IMR-90 (cell line): ENCODE results near the gene UBE2B. TPM values are rescaled to one million over a fixed set of nuclear protein-coding genes. Genes with fewer than 3 reads are reported as not detected.
A peak's percentile ranks its signal among the peaks of the same experiment; 100 is the strongest.

ENCODE experiments used
- ATAC-seq: fragments of 200-7000 bp; cut with Tn5 transposase; 2 replicates; pipeline ENCODE4 v1.9.1; 2020; ENCODE audit warnings: low read depth, mild to moderate bottlenecking, moderate library complexity
- BruUV-seq: library from RNA; stranded (reverse); fragments of 400-500 nt; replicated peaks from 2 replicates; lab custom pipeline; 2021; lab: Mats Ljungman, UMichigan
- CTCF ChIA-PET: fragments of 300-600 bp; formaldehyde crosslinking; extraction: SDS; loops from one replicate; lab custom pipeline; 2021; ENCODE audit warnings: antibody characterized with exemption; lab: Yijun Ruan, JAX
- POLR2A ChIA-PET: fragments of 300-600 bp; sonication (Branson Sonifier 250); formaldehyde crosslinking; loops from one replicate; lab custom pipeline; 2022; ENCODE audit warnings: antibody characterized with exemption; ENCODE audit not compliant: unreplicated experiment; lab: Charles Lee
- DNase-seq: peaks from one replicate; pipeline ENCODE4 v3.0.0; 2013
- H2AFZ ChIP-seq: replicated peaks from 2 replicates; pipeline ENCODE3; 2013; ENCODE audit warnings: low read length, mild to moderate bottlenecking; ENCODE audit not compliant: poor library complexity
- H2AK5ac ChIP-seq: 2 replicates; pipeline ENCODE4 v1.6.1; 2013; ENCODE audit warnings: low read depth, low read length, inconsistent platforms
- H2AK9ac ChIP-seq: replicated peaks from 2 replicates; pipeline ENCODE3; 2013; ENCODE audit warnings: mild to moderate bottlenecking, low read depth, low read length, moderate library complexity; ENCODE audit not compliant: poor library complexity
- H2BK120ac ChIP-seq: 2 replicates; pipeline ENCODE4 v1.6.1; 2013; ENCODE audit warnings: low read depth, low read length, inconsistent platforms
- H2BK15ac ChIP-seq: 3 replicates; pipeline ENCODE4 v1.6.1; 2013; ENCODE audit warnings: low read depth, low read length, inconsistent platforms
- H2BK20ac ChIP-seq: 2 replicates; pipeline ENCODE4 v1.6.1; 2013; ENCODE audit warnings: low read depth, mild to moderate bottlenecking, inconsistent platforms, low read length, moderate library complexity
- H2BK5ac ChIP-seq: 2 replicates; pipeline ENCODE4 v1.6.1; 2013; ENCODE audit warnings: mild to moderate bottlenecking, low read depth, low read length, inconsistent platforms; ENCODE audit not compliant: poor library complexity, severe bottlenecking
- H3K14ac ChIP-seq: replicated peaks from 2 replicates; pipeline ENCODE4 v1.6.1; 2013; ENCODE audit warnings: low read depth, low read length, inconsistent platforms
- H3K18ac ChIP-seq: 2 replicates; pipeline ENCODE4 v1.6.1; 2013; ENCODE audit warnings: low read depth, low read length, control low read depth
- H3K23ac ChIP-seq: 2 replicates; pipeline ENCODE4 v1.6.1; 2013; ENCODE audit warnings: low read depth, low read length, inconsistent platforms
- H3K27ac ChIP-seq: 2 replicates; pipeline ENCODE4 v1.5.1; 2013; ENCODE audit warnings: mild to moderate bottlenecking, control low read depth, low read length; ENCODE audit not compliant: insufficient read depth
- H3K27me3 ChIP-seq: 2 replicates; pipeline ENCODE4 v1.6.1; 2013; ENCODE audit warnings: low read length; ENCODE audit not compliant: control insufficient read depth, insufficient read depth
- H3K36me3 ChIP-seq: 2 replicates; pipeline ENCODE4 v1.6.1; 2013; ENCODE audit warnings: low read length, mixed read lengths; ENCODE audit not compliant: control insufficient read depth, insufficient read depth
- H3K4ac ChIP-seq: 2 replicates; pipeline ENCODE4 v1.6.1; 2013; ENCODE audit warnings: low read depth, low read length, inconsistent platforms
- H3K4me1 ChIP-seq: 2 replicates; pipeline ENCODE4 v1.6.1; 2013; ENCODE audit warnings: low read length, mixed read lengths; ENCODE audit not compliant: control insufficient read depth, insufficient read depth
- H3K4me2 ChIP-seq: 2 replicates; pipeline ENCODE4 v1.6.1; 2013; ENCODE audit warnings: low read depth, mild to moderate bottlenecking, control low read depth, low read length, moderate library complexity
- H3K4me3 ChIP-seq: 2 replicates; pipeline ENCODE4 v1.5.1; 2013; ENCODE audit warnings: low read depth, mild to moderate bottlenecking, control low read depth, low read length, moderate library complexity; ENCODE audit not compliant: insufficient read depth
- H3K56ac ChIP-seq: 2 replicates; pipeline ENCODE4 v1.6.1; 2013; ENCODE audit warnings: low read length, inconsistent platforms; ENCODE audit not compliant: insufficient read depth; ENCODE audit errors: extremely low read depth
- H3K79me1 ChIP-seq, 2 experiments: 2 replicates each; pipeline ENCODE4 v1.6.1; 2013; ENCODE audit warnings: low read length in 2 of 2, inconsistent platforms in 1 of 2, low read depth in 1 of 2
- H3K9ac ChIP-seq: 2 replicates; pipeline ENCODE4 v1.6.1; 2013; ENCODE audit warnings: low read depth, low read length, control low read depth
- H3K9me1 ChIP-seq: 2 replicates; pipeline ENCODE4 v1.6.1; 2013; ENCODE audit warnings: low read length, inconsistent platforms; ENCODE audit not compliant: insufficient read depth
- H3K9me3 ChIP-seq: 2 replicates; pipeline ENCODE4 v1.6.1; 2013; ENCODE audit warnings: low read length; ENCODE audit not compliant: control insufficient read depth, insufficient read depth
- H4K20me1 ChIP-seq: 2 replicates; pipeline ENCODE4 v1.6.1; 2013; ENCODE audit warnings: low read length, inconsistent platforms; ENCODE audit not compliant: insufficient read depth
- H4K5ac ChIP-seq: 2 replicates; pipeline ENCODE4 v1.6.1; 2013; ENCODE audit warnings: mild to moderate bottlenecking, low read depth, low read length, control low read depth
- H4K8ac ChIP-seq, 2 experiments: 2 replicates each; pipeline ENCODE4 v1.6.1; 2013; ENCODE audit warnings: low read depth in 2 of 2, low read length in 2 of 2, control low read depth in 1 of 2, inconsistent platforms in 1 of 2
- H4K91ac ChIP-seq: 2 replicates; pipeline ENCODE4 v1.6.1; 2013; ENCODE audit warnings: low read depth, low read length, inconsistent platforms; ENCODE audit not compliant: insufficient read depth
- CEBPB ChIP-seq: IDR thresholded peaks from 2 replicates; pipeline ENCODE4 v1.6.1; 2012; ENCODE audit warnings: low read depth, low read length, improper control_type of control experiment
- CHD1 ChIP-seq: IDR thresholded peaks from 2 replicates; pipeline ENCODE4 v1.6.1; 2012; ENCODE audit warnings: low read depth, low read length, improper control_type of control experiment
- CTCF ChIP-seq: conservative IDR thresholded peaks from 2 replicates; pipeline ENCODE4 v1.5.1; 2012; ENCODE audit warnings: mild to moderate bottlenecking, low read depth, low read length, improper control_type of control experiment
- ELK1 ChIP-seq: fragments of 150-350 bp; IDR thresholded peaks from 2 replicates; pipeline ENCODE4 v1.6.1; 2016; ENCODE audit warnings: low read depth, mild to moderate bottlenecking, low read length, moderate library complexity, borderline replicate concordance
- FOS ChIP-seq: fragments of 150-350 bp; IDR thresholded peaks from 2 replicates; pipeline ENCODE4 v1.6.1; 2016; ENCODE audit warnings: low read depth, low read length
- MAFK ChIP-seq: IDR thresholded peaks from 2 replicates; pipeline ENCODE4 v1.6.1; 2012; ENCODE audit warnings: low read depth, low read length, improper control_type of control experiment
- MAZ ChIP-seq: IDR thresholded peaks from 2 replicates; pipeline ENCODE4 v1.6.1; 2012; ENCODE audit warnings: low read depth, mild to moderate bottlenecking, low read length, improper control_type of control experiment, moderate library complexity, borderline replicate concordance
- MXI1 ChIP-seq: IDR thresholded peaks from 2 replicates; pipeline ENCODE4 v1.6.1; 2012; ENCODE audit warnings: low read depth, mild to moderate bottlenecking, low read length, moderate library complexity, borderline replicate concordance
- NFE2L2 ChIP-seq: fragments of 150-350 bp; IDR thresholded peaks from 2 replicates; pipeline ENCODE4 v1.6.1; 2016; ENCODE audit warnings: low read depth, mild to moderate bottlenecking, low read length
- POLR2A ChIP-seq: IDR thresholded peaks from 2 replicates; pipeline ENCODE4 v1.6.1; 2012; ENCODE audit warnings: mild to moderate bottlenecking, low read depth, low read length
- RAD21 ChIP-seq: IDR thresholded peaks from 2 replicates; pipeline ENCODE4 v1.6.1; 2012; ENCODE audit warnings: low read length, improper control_type of control experiment
- RCOR1 ChIP-seq: IDR thresholded peaks from 2 replicates; pipeline ENCODE4 v1.6.1; 2012; ENCODE audit warnings: mild to moderate bottlenecking, low read length, improper control_type of control experiment; ENCODE audit not compliant: insufficient replicate concordance
- SMC3 ChIP-seq: fragments of 150-350 bp; IDR thresholded peaks from 2 replicates; pipeline ENCODE4 v1.6.1; 2016; ENCODE audit warnings: low read depth, mild to moderate bottlenecking, antibody characterized with exemption, low read length, moderate library complexity
- USF2 ChIP-seq: fragments of 150-350 bp; IDR thresholded peaks from 2 replicates; pipeline ENCODE4 v1.6.1; 2017; ENCODE audit warnings: mild to moderate bottlenecking, antibody characterized with exemption, low read length, low read depth
- WGBS, 2 experiments: methylation state at CpG; one replicate each; pipeline versions ENCODE4 v1.1.5 to v1.1.7; 2013; ENCODE audit warnings: missing lambda C conversion rate in 2 of 2; ENCODE audit not compliant: insufficient read length in 1 of 2; ENCODE audit errors: extremely low coverage in 2 of 2; 5-methylcytosine and 5-hydroxymethylcytosine counted together
- dilution Hi-C: fragments of 300-500 bp; cut with HindIII; formaldehyde crosslinking; loops from one replicate; pipeline ENCODE4 v1.14.3; 2018; ENCODE audit warnings: low sequenced_read_pairs; ENCODE audit not compliant: unreplicated experiment
- in situ Hi-C: fragments of 300-500 bp; cut with MboI; formaldehyde crosslinking; loops from 3 replicates; pipeline ENCODE4 v1.14.3; 2019; ENCODE audit warnings: low sequenced_read_pairs, inconsistent platforms, mixed read lengths
- intact Hi-C: fragments of 100-400 bp; cut with micrococcal nuclease; formaldehyde crosslinking; loops from 2 replicates; pipeline ENCODE4 v1.10.0; 2022
- polyA plus RNA-seq, 3 experiments: library from polyadenylated mRNA; depleted of rRNA; stranded (reverse); fragments of >200 nt; gene quantifications; 2 replicates each; pipeline ENCODE4 v1.2.3, GENCODE V29; 2012; ENCODE audit warnings: low replicate concordance in 1 of 3
- total RNA-seq: library from RNA; depleted of rRNA; stranded (reverse); fragments of >200 nt; gene quantifications from 2 replicates; pipeline ENCODE4 v1.2.3, GENCODE V29; 2012

UBE2B gene
- total and polyA plus RNA-seq, 2 of the 4 experiments (the other 2 are of a cell fraction) = 6.3 to 46.0 TPM

- peak overlapping the region; percentile 66 for H4K5ac ChIP-seq
- no peaks in the 10 kb centered on the region for H3K9me3 ChIP-seq
- H3K4me3 ChIP-seq = no peak overlapping the region
- H3K79me1 ChIP-seq = peaks cover 0 to 18% of the 10 kb centered on the region in 2 experiments; a peak in 2 of 4 replicates
- dilution Hi-C loops (no loop called here), in situ Hi-C loops (no loop called here), intact Hi-C loops (loop anchor here (1.0 to 2.0 kb wide), 3 partner anchors 28 to 87 kb away; no protein-coding TSS in a partner anchor)
- H2BK5ac ChIP-seq = peak overlapping the region; percentile 96
- H3K4me2 ChIP-seq = peak overlapping the region; percentile 47
- peaks cover 27% of the 10 kb centered on the region for H3K9me1 ChIP-seq
- H2BK20ac ChIP-seq = peak overlapping the region; percentile 98
- ATAC-seq (peak; percentile 64), DNase-seq (peak; percentile 98)
- peak overlapping the region; percentile 98 for H3K14ac ChIP-seq
- H3K4me1 ChIP-seq = peaks cover 31% of the 10 kb centered on the region
- H3K18ac ChIP-seq = peak overlapping the region; percentile 66; the same call in 1 of the 2 replicates
- no peaks in the 10 kb centered on the region for H4K20me1 ChIP-seq
- peak overlapping the region; percentile 91 for H2BK15ac ChIP-seq
- no TSS peak for BruUV-seq
- peak overlapping the region; percentile 92 for H4K91ac ChIP-seq
- CTCF ChIA-PET = interaction anchor here (0.6 to 1.3 kb wide), 2 partner anchors 12 to 28 kb away, joined by 3 to 5 read pairs; partner anchors contain the start of gene CDKN2AIPNL
- H2AK5ac ChIP-seq = peak overlapping the region; percentile 100
- H3K27me3 ChIP-seq = no peaks in the 10 kb centered on the region
- peak overlapping the region; percentile 99 for H3K4ac ChIP-seq
- no peak overlapping the region for H3K9ac ChIP-seq
- 0% methylated on average over 2 of the region's 7 CpGs; no CpG with 5 or more reads in 1 of the 2 experiments for WGBS, 2 experiments
- H3K36me3 ChIP-seq = no peaks in the 10 kb centered on the region
- H3K23ac ChIP-seq = peak overlapping the region; percentile 95
- H3K27ac ChIP-seq = peak overlapping the region; percentile 88
- peak overlapping the region; percentile 98 for H2BK120ac ChIP-seq
- H4K8ac ChIP-seq = peak overlapping the region; percentile 59 to 92
- H2AFZ ChIP-seq = peak overlapping the region; percentile 84
- H3K56ac ChIP-seq = peak overlapping the region; percentile 56; the same call in 1 of the 2 replicates
- peak overlapping the region; percentile 99 for H2AK9ac ChIP-seq
- POLR2A ChIA-PET = interaction anchor here (0.6 kb wide), 1 partner anchor 74 kb away, joined by 3 read pairs; no protein-coding TSS in a partner anchor
- TF ChIP-seq MXI1 (peak; percentile 35; the same call in 1 of the 2 replicates), MAFK (peak; percentile 22; the same call in 1 of the 2 replicates), ELK1 (no peak), CEBPB (peak; percentile 100), POLR2A (peak; percentile 26; the same call in 1 of the 2 replicates), USF2 (no peak), RCOR1 (peak; percentile 74), FOS (peak; percentile 72), MAZ (peak; percentile 56; the same call in 1 of the 2 replicates), CHD1 (no peak), SMC3 (no peak), RAD21 (peak; percentile 35), NFE2L2 (peak; percentile 2; the same call in 1 of the 2 replicates), CTCF (0 out of 2 replicates have a peak, but pooled peaks have one; percentile 7)
Measured at GRCh38 chr5:134439210-134439654, 67.9 kb downstream of the UBE2B start.
